ENCODE measurements around the gene MMP11.

DNA sequence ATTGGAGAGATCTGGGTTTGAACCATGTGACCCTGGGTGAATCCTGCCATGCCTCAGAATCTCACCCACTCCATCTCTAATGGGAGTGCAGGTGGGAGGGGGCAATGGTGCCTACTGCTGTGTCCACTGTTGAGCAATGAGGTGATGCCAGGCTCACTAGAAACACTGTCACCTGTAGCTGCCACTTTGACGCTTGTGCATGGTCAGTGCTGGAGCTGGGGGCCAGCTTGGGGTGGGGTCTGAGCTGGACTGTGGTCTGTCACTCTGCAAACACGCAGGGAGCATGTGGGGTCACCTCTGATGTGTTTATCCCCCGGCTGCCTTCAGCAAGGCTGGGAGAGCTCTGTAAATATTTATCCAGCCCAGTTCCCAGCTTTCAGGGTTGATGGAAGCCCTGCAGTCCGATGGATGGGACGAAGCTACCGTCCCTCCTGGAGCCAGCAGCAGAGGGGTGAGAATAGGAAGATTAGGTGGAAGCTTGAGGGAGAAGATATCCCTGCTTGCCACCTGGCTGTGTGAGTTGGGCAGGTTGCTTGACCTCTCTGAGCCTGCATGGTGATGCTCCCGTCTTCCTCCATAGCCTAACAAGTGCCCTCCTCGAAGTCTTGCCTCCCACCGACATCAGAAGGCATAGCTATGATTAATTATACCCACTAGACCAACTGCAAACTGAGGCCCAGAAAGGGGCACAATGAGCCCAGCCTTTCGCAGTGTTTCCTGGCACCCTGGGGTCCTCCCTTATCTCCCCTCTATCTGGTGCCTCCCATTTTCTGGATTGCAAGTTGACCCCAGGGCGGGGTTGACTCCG, 1.7 kb downstream of the MMP11 start:
- TF ChIP-seq, protein P1, sequence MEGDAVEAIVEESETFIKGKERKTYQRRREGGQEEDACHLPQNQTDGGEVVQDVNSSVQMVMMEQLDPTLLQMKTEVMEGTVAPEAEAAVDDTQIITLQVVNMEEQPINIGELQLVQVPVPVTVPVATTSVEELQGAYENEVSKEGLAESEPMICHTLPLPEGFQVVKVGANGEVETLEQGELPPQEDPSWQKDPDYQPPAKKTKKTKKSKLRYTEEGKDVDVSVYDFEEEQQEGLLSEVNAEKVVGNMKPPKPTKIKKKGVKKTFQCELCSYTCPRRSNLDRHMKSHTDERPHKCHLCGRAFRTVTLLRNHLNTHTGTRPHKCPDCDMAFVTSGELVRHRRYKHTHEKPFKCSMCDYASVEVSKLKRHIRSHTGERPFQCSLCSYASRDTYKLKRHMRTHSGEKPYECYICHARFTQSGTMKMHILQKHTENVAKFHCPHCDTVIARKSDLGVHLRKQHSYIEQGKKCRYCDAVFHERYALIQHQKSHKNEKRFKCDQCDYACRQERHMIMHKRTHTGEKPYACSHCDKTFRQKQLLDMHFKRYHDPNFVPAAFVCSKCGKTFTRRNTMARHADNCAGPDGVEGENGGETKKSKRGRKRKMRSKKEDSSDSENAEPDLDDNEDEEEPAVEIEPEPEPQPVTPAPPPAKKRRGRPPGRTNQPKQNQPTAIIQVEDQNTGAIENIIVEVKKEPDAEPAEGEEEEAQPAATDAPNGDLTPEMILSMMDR (IDR thresholded peaks at IDR 0.05) = no peak
- TF ChIP-seq POLR2A (IDR thresholded peaks at IDR 0.05) = no peak
